Measurements from ENCODE around the gene MAP4K4. TPM values are rescaled to one million over a fixed set of nuclear protein-coding genes. Genes with fewer than 3 reads are reported as not detected.

Gene MAP4K4
- total and polyA plus RNA-seq, 2 donors from 2014 or later, result 8.4 to 62.8 TPM

DNA sequence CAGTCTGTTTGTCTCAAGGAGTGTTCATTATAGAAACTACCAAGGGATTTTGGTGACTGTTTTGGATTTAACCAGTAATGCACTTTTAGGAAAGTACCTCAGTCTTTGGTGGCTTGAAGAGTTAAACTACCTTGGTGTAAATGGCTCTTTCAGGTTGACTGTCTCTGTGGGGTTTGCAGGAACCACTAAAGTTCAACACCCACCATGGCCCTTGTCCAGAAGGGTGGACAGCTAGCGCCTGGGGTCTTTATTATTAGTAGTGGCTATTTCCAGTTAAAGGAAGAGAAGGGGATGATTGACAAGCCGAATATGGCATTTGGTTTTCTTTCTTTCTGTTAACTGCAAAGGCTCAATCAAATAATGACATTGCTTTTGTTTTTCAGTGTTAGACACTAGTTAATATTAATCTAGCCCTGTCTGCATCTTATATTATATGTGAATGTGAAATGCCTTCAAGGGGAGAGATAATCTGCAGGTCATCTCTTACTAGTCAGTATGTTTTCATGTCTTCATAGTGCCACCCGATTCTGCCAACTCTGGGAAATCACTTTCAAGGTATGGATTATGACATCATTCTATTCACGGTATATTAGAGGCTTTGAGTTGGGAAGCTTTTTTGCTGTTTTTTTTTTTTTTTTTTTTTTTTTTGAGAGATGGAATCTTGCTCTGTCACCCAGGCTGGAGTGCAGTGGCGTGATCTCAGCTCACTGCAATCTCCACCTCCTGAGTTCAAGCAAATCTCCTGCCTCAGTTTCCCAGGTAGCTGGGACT lies 56.4 kb downstream of the MAP4K4 start:
- H3K36me3 ChIP-seq (ENCODE audit: control insufficient read depth in 2 of 3, insufficient read depth in 3 of 3, low read length in 3 of 3), result no peaks in the 10 kb centered on the region
- FAIRE-seq, result no peak
- H3K4me1 ChIP-seq (ENCODE audit: control insufficient read depth in 2 of 3, insufficient read depth in 2 of 3, low read depth in 1 of 3, low read length in 3 of 3), result peaks cover 2 to 28% (median 21%) of the 10 kb centered on the region in 3 donors
- H3K9me3 ChIP-seq (ENCODE audit: control insufficient read depth in 2 of 3, insufficient read depth in 1 of 3, low read length in 3 of 3), result no peaks in the 10 kb centered on the region
- H3K4me3 ChIP-seq (ENCODE audit: low read length in 3 of 3), result no peak overlapping the region
- no peak overlapping the region for H3K9ac ChIP-seq (ENCODE audit: low read length in 3 of 3)
- H3K27me3 ChIP-seq (ENCODE audit: control insufficient read depth, insufficient read depth, low read length), result no peaks in the 10 kb centered on the region
- intact Hi-C loops (cut with DNase I), result no loop called here
- no peak overlapping the region for H3K27ac ChIP-seq (ENCODE audit: low read depth in 2 of 2, low read length in 2 of 2)
- no peak for DNase-seq
- no peak for TF ChIP-seq CTCF (IDR thresholded peaks at IDR 0.05; ENCODE audit: borderline replicate concordance, extremely low read depth, insufficient read depth)

- Histone ChIP-seq H3K27me3 (ENCODE audit: control insufficient read depth, insufficient read depth, low read length) (no peaks in the 10 kb centered on the region), H3K4me3 (ENCODE audit: low read length in 3 of 3) (no peak overlapping the region), H3K9ac (ENCODE audit: low read length in 3 of 3) (no peak overlapping the region), H3K36me3 (ENCODE audit: control insufficient read depth in 2 of 3, insufficient read depth in 3 of 3, low read length in 3 of 3) (no peaks in the 10 kb centered on the region), H3K4me1 (ENCODE audit: control insufficient read depth in 2 of 3, insufficient read depth in 2 of 3, low read depth in 1 of 3, low read length in 3 of 3) (peaks cover 2 to 28% (median 21%) of the 10 kb centered on the region in 3 donors), H3K27ac (ENCODE audit: low read depth in 2 of 2, low read length in 2 of 2) (peak overlapping the region in 1 of 2 donors; percentile 13), H3K9me3 (ENCODE audit: control insufficient read depth in 2 of 3, insufficient read depth in 1 of 3, low read length in 3 of 3) (no peaks in the 10 kb centered on the region)
- FAIRE-seq (no peak), DNase-seq (no peak)
- TF ChIP-seq CTCF (IDR thresholded peaks at IDR 0.05; ENCODE audit: borderline replicate concordance, extremely low read depth, insufficient read depth), result no peak
- intact Hi-C loops (cut with DNase I), result no loop called here
These were observed 57.1 kb downstream of the MAP4K4 start for GRCh38 chr2:101754618-101755017.

DNA sequence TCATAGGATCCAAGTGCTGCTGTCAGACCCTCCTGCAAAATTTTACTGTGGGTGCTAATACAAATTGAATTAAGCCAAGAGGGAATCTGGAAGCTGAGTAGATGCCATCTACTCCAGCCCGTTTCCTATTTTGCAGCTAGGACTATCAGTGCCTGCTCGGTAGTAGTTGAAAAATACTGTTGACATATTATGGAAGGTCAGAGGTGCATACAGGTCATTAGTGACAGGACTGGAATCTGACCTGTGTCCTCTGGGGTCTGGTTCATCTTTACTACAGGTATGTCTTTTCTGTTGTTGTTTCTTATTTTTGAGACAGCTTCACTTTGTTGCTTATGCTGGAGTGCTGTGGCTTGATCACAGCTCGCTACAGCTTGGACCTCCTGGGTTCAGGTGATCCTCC lies 58.8 kb downstream of the MAP4K4 start:
- Histone ChIP-seq H3K36me3 (ENCODE audit: control insufficient read depth in 2 of 3, insufficient read depth in 3 of 3, low read length in 3 of 3) (no peaks in the 10 kb centered on the region), H3K9ac (ENCODE audit: low read length in 3 of 3) (no peak overlapping the region), H3K4me3 (ENCODE audit: low read length in 3 of 3) (no peak overlapping the region), H3K27me3 (ENCODE audit: control insufficient read depth, insufficient read depth, low read length) (no peaks in the 10 kb centered on the region), H3K9me3 (ENCODE audit: control insufficient read depth in 2 of 3, insufficient read depth in 1 of 3, low read length in 3 of 3) (no peaks in the 10 kb centered on the region), H3K4me1 (ENCODE audit: control insufficient read depth in 2 of 3, insufficient read depth in 2 of 3, low read depth in 1 of 3, low read length in 3 of 3) (peaks cover 2 to 28% (median 21%) of the 10 kb centered on the region in 3 donors), H3K27ac (ENCODE audit: low read depth in 2 of 2, low read length in 2 of 2) (no peak overlapping the region)
- intact Hi-C loops (cut with DNase I), result no loop called here
- FAIRE-seq (no peak), DNase-seq (no peak)
- TF ChIP-seq CTCF (IDR thresholded peaks at IDR 0.05; ENCODE audit: borderline replicate concordance, extremely low read depth, insufficient read depth), result no peak

Measured in kidney (tissue), 14 donors.